NT2/D1 (cell line): ENCODE data around the gene NAMPT.

Source experiments
- SUZ12 ChIP-seq: IDR thresholded peaks from 2 replicates; pipeline ENCODE4 v1.6.1; 2011; ENCODE audit not compliant: insufficient read length, insufficient read depth; ENCODE audit errors: extremely low read depth
- YY1 ChIP-seq: IDR thresholded peaks from 2 replicates; pipeline ENCODE4 v1.6.1; 2011; ENCODE audit not compliant: insufficient read length, insufficient read depth

GRCh38 chr7:106222545-106222944, 62.2 kb downstream of the NAMPT start:
- TF ChIP-seq YY1 (no peak), SUZ12 (no peak)
